GM23338 (cell line): ENCODE results near the gene PXMP4. TPM values are rescaled to one million over a fixed set of nuclear protein-coding genes. Genes with fewer than 3 reads are reported as not detected.

Experiments used
- ATAC-seq: fragments of 200-7000 bp; cut with Tn5 transposase; 3 replicates; pipeline ENCODE4 v1.9.1; 2020
- DNase-seq: peaks from one replicate; pipeline ENCODE4 v3.0.0-alpha.2; 2015; ENCODE audit warnings: low spot score
- H2AFZ ChIP-seq: fragments of 200-600 bp; sonication (generic); 2 replicates; pipeline ENCODE4 v1.8.0; 2016; ENCODE audit warnings: antibody characterized with exemption, mild to moderate bottlenecking, moderate library complexity
- H3F3A ChIP-seq: fragments of 200-600 bp; sonication (generic); replicated peaks from 2 replicates; pipeline ENCODE4 v1.8.0; 2017; ENCODE audit warnings: antibody characterized with exemption, mixed run types, low read depth
- H3K27ac ChIP-seq: fragments of 200-600 bp; sonication (generic); 2 replicates; pipeline ENCODE4 v1.6.1; 2016; ENCODE audit warnings: low read depth
- H3K27me3 ChIP-seq: fragments of 200-600 bp; sonication (generic); 2 replicates; pipeline ENCODE4 v1.8.0; 2016; ENCODE audit warnings: mild to moderate bottlenecking, mixed run types, moderate library complexity; ENCODE audit not compliant: insufficient read depth
- H3K36me3 ChIP-seq: fragments of 200-600 bp; sonication (generic); 2 replicates; pipeline ENCODE4 v1.8.0; 2016; ENCODE audit warnings: mild to moderate bottlenecking; ENCODE audit not compliant: insufficient read depth
- H3K4me1 ChIP-seq: fragments of 200-600 bp; sonication (generic); 2 replicates; pipeline ENCODE4 v1.8.0; 2016; ENCODE audit warnings: mild to moderate bottlenecking, moderate library complexity; ENCODE audit not compliant: insufficient read depth
- H3K4me2 ChIP-seq: fragments of 200-600 bp; sonication (generic); 2 replicates; pipeline ENCODE4 v1.7.1; 2017; ENCODE audit warnings: mixed run types
- H3K4me3 ChIP-seq: fragments of 200-600 bp; sonication (generic); 2 replicates; pipeline ENCODE4 v1.6.1; 2016; ENCODE audit warnings: mixed run types
- H3K79me2 ChIP-seq: fragments of 200-600 bp; sonication (generic); replicated peaks from 2 replicates; pipeline ENCODE4 v1.8.0; 2017; ENCODE audit warnings: mild to moderate bottlenecking; ENCODE audit not compliant: insufficient read depth
- H3K9me2 ChIP-seq: fragments of 200-600 bp; sonication (generic); 2 replicates; pipeline ENCODE4 v1.8.0; 2017; ENCODE audit not compliant: insufficient read depth
- H4K20me1 ChIP-seq: fragments of 200-600 bp; sonication (generic); replicated peaks from 2 replicates; pipeline ENCODE4 v1.8.0; 2017; ENCODE audit warnings: mild to moderate bottlenecking; ENCODE audit not compliant: insufficient read depth
- H3K27ac Mint-ChIP-seq: 2 replicates; pipeline ENCODE4 v1.8.0; 2020; ENCODE audit warnings: inconsistent platforms, mild to moderate bottlenecking, moderate library complexity, mixed read lengths
- H3K27me3 Mint-ChIP-seq: 3 replicates; pipeline ENCODE4 v1.8.0; 2022; ENCODE audit warnings: low read depth, mild to moderate bottlenecking, moderate library complexity, mixed read lengths, inconsistent platforms; ENCODE audit not compliant: insufficient read depth, poor library complexity
- H3K36me3 Mint-ChIP-seq: 3 replicates; pipeline ENCODE4 v1.8.0; 2021; ENCODE audit warnings: low read depth, mild to moderate bottlenecking, inconsistent platforms, moderate library complexity, mixed read lengths
- H3K4me1 Mint-ChIP-seq: 3 replicates; pipeline ENCODE4 v1.8.0; 2020; ENCODE audit warnings: mild to moderate bottlenecking, inconsistent platforms, mixed read lengths
- H3K4me3 Mint-ChIP-seq: 3 replicates; pipeline ENCODE4 v1.8.0; 2021; ENCODE audit warnings: moderate library complexity, mild to moderate bottlenecking, inconsistent platforms, mixed read lengths
- H3K9me3 Mint-ChIP-seq: 3 replicates; pipeline ENCODE4 v1.8.0; 2020; ENCODE audit warnings: moderate library complexity, mild to moderate bottlenecking, inconsistent platforms, mixed read lengths
- CREB1 ChIP-seq: fragments of 250-450 bp; sonication (Bioruptor Pico); IDR thresholded peaks from 2 replicates; pipeline ENCODE4 v1.5.0; 2020; ENCODE audit warnings: low read depth, mild to moderate bottlenecking, moderate library complexity
- CTCF ChIP-seq, 2 experiments: fragments of 200-600 bp in 1 of 2; sonication (generic) in 1 of 2; conservative IDR thresholded peaks; 2 replicates each; pipeline versions ENCODE4 v1.5.1 to v1.6.1; 2016 to 2017; ENCODE audit warnings: antibody characterized with exemption in 2 of 2, low read depth in 2 of 2, mild to moderate bottlenecking in 2 of 2, moderate library complexity in 1 of 2
- EZH2 ChIP-seq: fragments of 200-600 bp; sonication (generic); IDR thresholded peaks from one replicate; pipeline ENCODE4 v1.8.0; 2017; ENCODE audit warnings: antibody characterized with exemption, mild to moderate bottlenecking, low read depth; ENCODE audit not compliant: unreplicated experiment
- EZH2phosphoT487 ChIP-seq: fragments of 200-600 bp; sonication (generic); IDR thresholded peaks from one replicate; pipeline ENCODE4 v1.8.1; 2018; ENCODE audit warnings: antibody characterized with exemption; ENCODE audit not compliant: unreplicated experiment
- JUNB ChIP-seq: IDR thresholded peaks from one replicate; pipeline ENCODE4 v1.6.1; 2016; ENCODE audit warnings: antibody characterized with exemption; ENCODE audit not compliant: unreplicated experiment
- NANOG ChIP-seq: IDR thresholded peaks from 2 replicates; pipeline ENCODE4 v1.6.1; 2016; ENCODE audit warnings: antibody characterized with exemption, borderline replicate concordance
- POLR2AphosphoS5 ChIP-seq: IDR thresholded peaks from 2 replicates; pipeline ENCODE4 v1.6.1; 2016; ENCODE audit warnings: antibody characterized with exemption, low read depth
- REST ChIP-seq: IDR thresholded peaks from one replicate; pipeline ENCODE4 v1.6.1; 2018; ENCODE audit warnings: antibody characterized with exemption; ENCODE audit not compliant: unreplicated experiment
- STAT1 ChIP-seq: IDR thresholded peaks from one replicate; pipeline ENCODE4 v1.6.1; 2016; ENCODE audit warnings: antibody characterized with exemption; ENCODE audit not compliant: unreplicated experiment
- ZNF114 ChIP-seq: fragments of 250-450 bp; sonication (Bioruptor Pico); IDR thresholded peaks from 2 replicates; pipeline ENCODE4 v1.5.0; 2020; ENCODE audit warnings: mild to moderate bottlenecking, moderate library complexity
- ZNF331 ChIP-seq: fragments of 250-450 bp; sonication (Bioruptor Pico); IDR thresholded peaks from 2 replicates; pipeline ENCODE4 v1.5.0; 2020; ENCODE audit warnings: low read depth, mild to moderate bottlenecking, moderate library complexity
- ZNF462 ChIP-seq: fragments of 250-450 bp; sonication (Bioruptor Pico); IDR thresholded peaks from 2 replicates; pipeline ENCODE4 v1.5.0; 2020; ENCODE audit warnings: mild to moderate bottlenecking, moderate library complexity
- polyA plus RNA-seq: library from polyadenylated mRNA; unstranded; fragments of >200 nt; fragmentation: Nextera tagmentation; extraction: Ambion mirVana; gene quantifications from 2 replicates; pipeline ENCODE4 v1.2.1, GENCODE V29; 2016
- total RNA-seq: library from RNA; depleted of rRNA; stranded (reverse); fragments of >200 nt; shearing (Covaris generic); gene quantifications from 2 replicates; pipeline ENCODE4 v1.2.3, GENCODE V29; 2014
- TF ChIP-seq, protein P1 (sequence below): IDR thresholded peaks from 2 replicates; pipeline ENCODE4 v1.6.1; 2016; ENCODE audit warnings: antibody characterized with exemption

PXMP4 gene
- total and polyA plus RNA-seq, 2 experiments from 2014 or later, result 1.2 to 3.5 TPM

GRCh38 chr20:33721391-33722140 lies 1.5 kb upstream of the PXMP4 start:
- Mint-ChIP-seq H3K4me3 (no peak overlapping the region), H3K27ac (no peak overlapping the region), H3K27me3 (peaks cover 17% of the 10 kb centered on the region), H3K4me1 (no peaks in the 10 kb centered on the region; the same call in 2 of the 3 replicates), H3K36me3 (no peaks in the 10 kb centered on the region), H3K9me3 (peaks cover 6% of the 10 kb centered on the region; the same call in 2 of the 3 replicates)
- H2AFZ ChIP-seq, result no peak overlapping the region
- no peak for DNase-seq
- H3K4me2 ChIP-seq, result no peak overlapping the region
- H3K27ac ChIP-seq, result no peak overlapping the region
- no peaks in the 10 kb centered on the region for H3K36me3 ChIP-seq
- no peaks in the 10 kb centered on the region for H3K79me2 ChIP-seq
- H3K9me2 ChIP-seq, result no peaks in the 10 kb centered on the region
- H3K4me1 ChIP-seq, result no peaks in the 10 kb centered on the region
- no peak for TF ChIP-seq ZNF331 (CRISPR knock-in tag)
- TF ChIP-seq STAT1, result no peak
- TF ChIP-seq EZH2, result no peak
- no peak for TF ChIP-seq JUNB
- TF ChIP-seq, protein P1, sequence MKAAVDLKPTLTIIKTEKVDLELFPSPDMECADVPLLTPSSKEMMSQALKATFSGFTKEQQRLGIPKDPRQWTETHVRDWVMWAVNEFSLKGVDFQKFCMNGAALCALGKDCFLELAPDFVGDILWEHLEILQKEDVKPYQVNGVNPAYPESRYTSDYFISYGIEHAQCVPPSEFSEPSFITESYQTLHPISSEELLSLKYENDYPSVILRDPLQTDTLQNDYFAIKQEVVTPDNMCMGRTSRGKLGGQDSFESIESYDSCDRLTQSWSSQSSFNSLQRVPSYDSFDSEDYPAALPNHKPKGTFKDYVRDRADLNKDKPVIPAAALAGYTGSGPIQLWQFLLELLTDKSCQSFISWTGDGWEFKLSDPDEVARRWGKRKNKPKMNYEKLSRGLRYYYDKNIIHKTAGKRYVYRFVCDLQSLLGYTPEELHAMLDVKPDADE, result no peak
- no peak for TF ChIP-seq REST
- TF ChIP-seq CREB1 (CRISPR knock-in tag), result no peak
- no peak for TF ChIP-seq CTCF (conservative IDR thresholded peaks at IDR 0.05; ENCODE audit: low read depth in 2 of 2)
- no peak for TF ChIP-seq EZH2phosphoT487
- TF ChIP-seq ZNF462 (CRISPR knock-in tag), result no peak
- no peak for TF ChIP-seq ZNF114 (CRISPR knock-in tag)
- TF ChIP-seq POLR2AphosphoS5, result no peak
- TF ChIP-seq NANOG, result no peak
- no peak for ATAC-seq
- H3K4me3 ChIP-seq, result no peak overlapping the region
- H3K27me3 ChIP-seq, result no peaks in the 10 kb centered on the region
- H3F3A ChIP-seq, result no peaks in the 10 kb centered on the region
- H4K20me1 ChIP-seq, result no peaks in the 10 kb centered on the region
